SK-N-MC (cell line): ENCODE results near the gene PCLO.

Experiments
- EZH2 ChIP-seq: fragments of 200-600 bp; sonication (generic); IDR thresholded peaks from one replicate; pipeline ENCODE4 v1.6.1; 2017; ENCODE audit warnings: antibody characterized with exemption
- POLR2AphosphoS5 ChIP-seq: IDR thresholded peaks from 2 replicates; pipeline ENCODE4 v1.6.1; 2012; ENCODE audit warnings: mild to moderate bottlenecking, low read depth, low read length, borderline replicate concordance

DNA sequence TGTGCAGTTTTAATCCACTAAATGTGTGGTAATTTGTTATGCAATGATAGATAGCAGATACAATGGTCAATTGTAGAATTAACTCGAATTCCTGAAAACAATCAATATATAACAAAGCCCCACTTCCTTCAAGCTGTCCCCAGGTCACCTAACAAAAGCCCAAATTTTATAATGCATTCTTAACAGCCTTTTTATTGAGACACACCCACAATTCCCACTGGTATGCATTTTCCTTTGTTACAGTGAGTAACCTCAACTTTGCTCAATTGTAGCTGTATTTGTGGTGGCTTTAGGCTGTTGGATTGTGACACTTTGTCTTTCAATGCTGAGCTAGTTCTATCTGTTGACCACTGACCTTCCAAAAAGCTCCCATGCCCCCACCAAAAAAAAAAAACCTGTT is 439.3 kb downstream of the PCLO start:
- TF ChIP-seq EZH2 (no peak), POLR2AphosphoS5 (no peak)
